Endodermal cell (in vitro differentiated cells): Measurements from ENCODE around the gene PLXDC1. TPM values are rescaled to one million over a fixed set of nuclear protein-coding genes. Genes with fewer than 3 reads are reported as not detected.

ENCODE experiments used
- DNase-seq: peaks from one replicate; pipeline ENCODE4 v3.0.0-alpha.2; 2017
- H3K27ac ChIP-seq: 2 replicates; pipeline ENCODE4 v1.5.1; 2013; ENCODE audit warnings: mild to moderate bottlenecking, low read depth, low read length, moderate library complexity
- H3K27me3 ChIP-seq: 2 replicates; pipeline ENCODE4 v1.6.1; 2013; ENCODE audit warnings: mild to moderate bottlenecking, low read length, moderate library complexity; ENCODE audit not compliant: insufficient read depth, control insufficient read depth, poor library complexity, severe bottlenecking
- H3K36me3 ChIP-seq: 2 replicates; pipeline ENCODE4 v1.7.0; 2013; ENCODE audit warnings: mild to moderate bottlenecking, low read length, moderate library complexity; ENCODE audit not compliant: control insufficient read depth, insufficient read depth
- H3K4me1 ChIP-seq: one replicate; pipeline ENCODE4 v1.7.0; 2013; ENCODE audit warnings: low read length; ENCODE audit not compliant: control insufficient read depth, insufficient read depth
- H3K4me3 ChIP-seq: 2 replicates; pipeline ENCODE4 v1.5.1; 2013; ENCODE audit warnings: mild to moderate bottlenecking, low read length, moderate library complexity
- H3K9ac ChIP-seq: 2 replicates; pipeline ENCODE4 v1.6.1; 2013; ENCODE audit warnings: mild to moderate bottlenecking, low read length, moderate library complexity; ENCODE audit not compliant: poor library complexity, severe bottlenecking; ENCODE audit errors: extremely low read depth
- H3K9me3 ChIP-seq: 2 replicates; pipeline ENCODE4 v1.6.1; 2013; ENCODE audit warnings: mild to moderate bottlenecking, low read length, moderate library complexity; ENCODE audit not compliant: control insufficient read depth
- H3K27ac Mint-ChIP-seq: 2 replicates; pipeline ENCODE4 v1.8.0; 2020; ENCODE audit warnings: mixed read lengths
- H3K27me3 Mint-ChIP-seq: 2 replicates; pipeline ENCODE4 v1.8.0; 2021; ENCODE audit warnings: mild to moderate bottlenecking, mixed read lengths; ENCODE audit not compliant: insufficient read depth
- H3K36me3 Mint-ChIP-seq: 2 replicates; pipeline ENCODE4 v1.8.0; 2020; ENCODE audit warnings: low read depth, mixed read lengths
- H3K4me1 Mint-ChIP-seq: 2 replicates; pipeline ENCODE4 v1.8.0; 2020; ENCODE audit warnings: mixed read lengths
- H3K4me3 Mint-ChIP-seq: 2 replicates; pipeline ENCODE4 v1.8.0; 2020; ENCODE audit warnings: mild to moderate bottlenecking, moderate library complexity, mixed read lengths
- H3K9me3 Mint-ChIP-seq: 2 replicates; pipeline ENCODE4 v1.8.0; 2020; ENCODE audit warnings: mild to moderate bottlenecking, mixed read lengths
- WGBS, 2 experiments: methylation state at CpG; one replicate each; pipeline versions ENCODE4 v1.1.5 to v1.1.7; 2013; ENCODE audit warnings: missing lambda C conversion rate in 2 of 2, mixed read lengths in 1 of 2; ENCODE audit not compliant: insufficient coverage in 1 of 2, insufficient read length in 1 of 2; 5-methylcytosine and 5-hydroxymethylcytosine counted together
- total RNA-seq, 2 donors: library from RNA; stranded (reverse); fragmentation: NEBNext Ultra II Directional in 1 of 2; extraction: Animal tissue kit (Norgen Biotek cat#: 25700) in 1 of 2; gene quantifications; 2 replicates in 1 of 2; 3 replicates in 1 of 2; pipeline ENCODE4 v1.2.1, GENCODE V29; 2021
- TF ChIP-seq, protein P1 (sequence below): fragments of 200-600 bp; sonication (generic); conservative IDR thresholded peaks from 2 replicates; pipeline ENCODE4 v1.5.0; 2021; ENCODE audit warnings: antibody characterized with exemption, mild to moderate bottlenecking

PLXDC1 gene
- total RNA-seq, 2 donors from 2014 or later, result 9.0 TPM

DNA sequence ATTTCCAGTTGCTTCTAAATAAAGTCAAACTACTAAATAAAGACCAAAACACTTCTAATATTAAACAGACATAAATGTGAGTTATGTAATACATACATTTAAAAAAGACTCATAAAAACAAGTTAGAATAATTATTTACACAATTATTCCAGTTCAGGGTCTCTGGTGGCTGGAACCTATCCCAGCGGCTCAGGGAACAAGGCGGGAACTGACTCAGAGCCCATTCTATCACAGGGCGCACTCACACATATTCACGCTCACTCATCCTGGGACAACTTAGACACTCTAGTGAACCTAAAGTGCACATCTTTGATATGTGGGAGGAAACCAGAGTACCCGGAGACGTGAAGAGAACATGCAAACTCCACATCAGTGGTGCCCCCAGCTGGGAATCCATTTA is 25.0 kb downstream of the PLXDC1 start:
- WGBS, 2 experiments, result 69 to 79% methylated on average over 4 to 6 of the region's 6 CpGs
- H3K27ac ChIP-seq, result no peak overlapping the region
- no peaks in the 10 kb centered on the region for H3K9me3 ChIP-seq
- DNase-seq, result no peak
- H3K27ac Mint-ChIP-seq, result no peak overlapping the region
- H3K9ac ChIP-seq, result no peak overlapping the region
- no peaks in the 10 kb centered on the region for H3K36me3 Mint-ChIP-seq
- no peaks in the 10 kb centered on the region for H3K36me3 ChIP-seq
- no peak overlapping the region for H3K4me3 ChIP-seq
- no peaks in the 10 kb centered on the region for H3K27me3 Mint-ChIP-seq
- H3K27me3 ChIP-seq, result no peaks in the 10 kb centered on the region
- H3K9me3 Mint-ChIP-seq, result no peaks in the 10 kb centered on the region
- H3K4me3 Mint-ChIP-seq, result no peak overlapping the region
- H3K4me1 ChIP-seq, result no peaks in the 10 kb centered on the region
- TF ChIP-seq, protein P1, sequence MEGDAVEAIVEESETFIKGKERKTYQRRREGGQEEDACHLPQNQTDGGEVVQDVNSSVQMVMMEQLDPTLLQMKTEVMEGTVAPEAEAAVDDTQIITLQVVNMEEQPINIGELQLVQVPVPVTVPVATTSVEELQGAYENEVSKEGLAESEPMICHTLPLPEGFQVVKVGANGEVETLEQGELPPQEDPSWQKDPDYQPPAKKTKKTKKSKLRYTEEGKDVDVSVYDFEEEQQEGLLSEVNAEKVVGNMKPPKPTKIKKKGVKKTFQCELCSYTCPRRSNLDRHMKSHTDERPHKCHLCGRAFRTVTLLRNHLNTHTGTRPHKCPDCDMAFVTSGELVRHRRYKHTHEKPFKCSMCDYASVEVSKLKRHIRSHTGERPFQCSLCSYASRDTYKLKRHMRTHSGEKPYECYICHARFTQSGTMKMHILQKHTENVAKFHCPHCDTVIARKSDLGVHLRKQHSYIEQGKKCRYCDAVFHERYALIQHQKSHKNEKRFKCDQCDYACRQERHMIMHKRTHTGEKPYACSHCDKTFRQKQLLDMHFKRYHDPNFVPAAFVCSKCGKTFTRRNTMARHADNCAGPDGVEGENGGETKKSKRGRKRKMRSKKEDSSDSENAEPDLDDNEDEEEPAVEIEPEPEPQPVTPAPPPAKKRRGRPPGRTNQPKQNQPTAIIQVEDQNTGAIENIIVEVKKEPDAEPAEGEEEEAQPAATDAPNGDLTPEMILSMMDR, result no peak
- H3K4me1 Mint-ChIP-seq, result peaks cover 8% of the 10 kb centered on the region

GRCh38 chr17:39125143-39125875 is 26.1 kb downstream of the PLXDC1 start:
- TF ChIP-seq, protein P1, result no peak
- H3K36me3 ChIP-seq, result no peaks in the 10 kb centered on the region
- Mint-ChIP-seq H3K4me3 (no peak overlapping the region), H3K36me3 (no peaks in the 10 kb centered on the region), H3K4me1 (peaks cover 8% of the 10 kb centered on the region), H3K27ac (no peak overlapping the region), H3K27me3 (no peaks in the 10 kb centered on the region), H3K9me3 (no peaks in the 10 kb centered on the region)
- H3K4me1 ChIP-seq, result no peaks in the 10 kb centered on the region
- no peak overlapping the region for H3K4me3 ChIP-seq
- no peak for DNase-seq
- WGBS, 2 experiments, result 90 to 91% methylated on average over 2 of the region's 2 CpGs
- H3K27ac ChIP-seq, result no peak overlapping the region
- no peaks in the 10 kb centered on the region for H3K27me3 ChIP-seq
- H3K9me3 ChIP-seq, result no peaks in the 10 kb centered on the region
- H3K9ac ChIP-seq, result no peak overlapping the region

- no peak overlapping the region for H3K4me3 ChIP-seq
- Mint-ChIP-seq H3K9me3 (no peaks in the 10 kb centered on the region), H3K4me1 (peaks cover 8% of the 10 kb centered on the region), H3K4me3 (no peak overlapping the region), H3K27me3 (no peaks in the 10 kb centered on the region), H3K27ac (no peak overlapping the region), H3K36me3 (no peaks in the 10 kb centered on the region)
- TF ChIP-seq, protein P1, result no peak
- H3K27me3 ChIP-seq, result no peaks in the 10 kb centered on the region
- WGBS, 2 experiments, result 89 to 94% methylated on average over 7 to 9 of the region's 9 CpGs
- DNase-seq, result no peak
- H3K27ac ChIP-seq, result no peak overlapping the region
- no peaks in the 10 kb centered on the region for H3K36me3 ChIP-seq
- no peak overlapping the region for H3K9ac ChIP-seq
- H3K4me1 ChIP-seq, result no peaks in the 10 kb centered on the region
- no peaks in the 10 kb centered on the region for H3K9me3 ChIP-seq
These were observed 27.8 kb downstream of the PLXDC1 start for GRCh38 chr17:39123627-39124026.
